ENCODE data around the gene LGALS9.
A peak's percentile ranks its signal among the peaks of the same experiment; 100 is the strongest.
"Not testable (repeated sequence)": the region's sequence is repeated elsewhere in the genome, so short reads cannot be mapped to it uniquely, and the experiment has no call there.

The LGALS9 gene

DNA sequence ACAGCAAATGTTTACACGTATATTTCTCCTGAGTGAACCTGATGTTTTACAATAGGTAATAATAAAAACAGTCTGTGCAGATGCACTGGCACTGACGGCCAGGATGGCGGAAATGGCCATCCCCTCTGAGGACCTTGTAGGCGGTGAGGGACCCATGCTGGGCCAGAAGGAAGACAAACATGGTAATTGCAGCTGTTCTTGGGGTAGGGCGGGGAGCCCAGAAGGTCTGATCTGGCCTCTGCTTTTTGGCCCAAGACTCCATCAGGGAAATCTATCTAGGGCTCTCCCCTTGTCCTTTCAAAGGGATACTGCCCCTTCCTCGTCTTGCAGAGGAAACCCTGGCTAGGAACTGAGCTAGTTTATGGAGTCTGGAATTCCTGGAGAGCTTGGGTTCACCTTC lies 7.4 kb upstream of the LGALS9 start:
- Histone ChIP-seq H3K4me2 (0 out of 2 replicates have a peak overlapping the region, but pooled peaks have one; percentile 63), H3K9me3 (peaks cover 9% of the 10 kb centered on the region; the same call in 1 of the 2 replicates), H3K4me3 (no peak overlapping the region), H3K36me3 (peaks cover 25% of the 10 kb centered on the region; the same call in 1 of the 2 replicates), H3K27me3 (no peaks in the 10 kb centered on the region), H3K4me1 (peaks cover 38% of the 10 kb centered on the region), H3K27ac (no peak overlapping the region), H4K20me1 (no peaks in the 10 kb centered on the region), H3K9ac (no peak overlapping the region)
- TF ChIP-seq Cebpa-rat (IDR thresholded peaks at IDR 0.05) = no peak

- no peak overlapping the region for H3K4me3 ChIP-seq
- H3K9ac ChIP-seq = no peak overlapping the region
- H3K4me1 ChIP-seq = peaks cover 45% of the 10 kb centered on the region
- H3K9me3 ChIP-seq = peaks cover 9% of the 10 kb centered on the region; the same call in 1 of the 2 replicates
- H4K20me1 ChIP-seq = no peaks in the 10 kb centered on the region
- no peaks in the 10 kb centered on the region for H3K27me3 ChIP-seq
- no peak for TF ChIP-seq Cebpa-rat (IDR thresholded peaks at IDR 0.05)
- no peak overlapping the region for H3K27ac ChIP-seq
- peaks cover 25% of the 10 kb centered on the region; the same call in 1 of the 2 replicates for H3K36me3 ChIP-seq
- H3K4me2 ChIP-seq = no peak overlapping the region
These were observed 6.4 kb upstream of the LGALS9 start for GRCh38 chr17:27624539-27624938.

DNA sequence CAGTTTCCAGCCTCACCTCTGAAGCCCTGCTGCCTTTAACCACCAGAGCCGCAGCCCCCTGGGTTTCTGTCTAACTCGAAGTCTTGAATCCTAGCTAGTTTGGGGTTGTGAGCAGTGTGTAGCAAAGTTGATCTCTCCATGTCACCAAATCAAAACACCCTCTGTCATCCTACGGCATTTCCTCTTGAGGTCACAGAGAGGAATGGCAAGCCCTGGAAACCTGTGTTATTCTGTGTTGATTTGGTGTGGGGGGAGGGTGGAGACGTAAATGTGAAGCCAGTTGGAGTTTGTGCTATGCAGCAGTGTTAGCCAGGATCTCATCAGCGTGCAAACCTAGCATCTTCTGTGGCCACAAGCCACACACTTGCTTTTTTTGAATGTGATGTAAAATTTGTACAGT lies 5.1 kb upstream of the LGALS9 start:
- H3K27ac ChIP-seq = no peak overlapping the region
- H3K27me3 ChIP-seq = no peaks in the 10 kb centered on the region
- TF ChIP-seq Cebpa-rat (IDR thresholded peaks at IDR 0.05) = no peak
- H3K36me3 ChIP-seq = peaks cover 25% of the 10 kb centered on the region; the same call in 1 of the 2 replicates
- peaks cover 48% of the 10 kb centered on the region for H3K4me1 ChIP-seq
- H3K4me2 ChIP-seq = no peak overlapping the region
- H3K9me3 ChIP-seq = peaks cover 9% of the 10 kb centered on the region; the same call in 1 of the 2 replicates
- no peak overlapping the region for H3K9ac ChIP-seq
- no peaks in the 10 kb centered on the region for H4K20me1 ChIP-seq
- no peak overlapping the region for H3K4me3 ChIP-seq

GRCh38 chr17:27627514-27627913 lies 3.5 kb upstream of the LGALS9 start:
- peaks cover 9% of the 10 kb centered on the region; the same call in 1 of the 2 replicates for H3K9me3 ChIP-seq
- H3K9ac ChIP-seq = no peak overlapping the region
- H3K36me3 ChIP-seq = peaks cover 25% of the 10 kb centered on the region; the same call in 1 of the 2 replicates
- TF ChIP-seq Cebpa-rat (IDR thresholded peaks at IDR 0.05) = no peak
- no peaks in the 10 kb centered on the region for H3K27me3 ChIP-seq
- no peak overlapping the region for H3K4me3 ChIP-seq
- no peaks in the 10 kb centered on the region for H4K20me1 ChIP-seq
- peaks cover 42% of the 10 kb centered on the region for H3K4me1 ChIP-seq
- H3K4me2 ChIP-seq = no peak overlapping the region
- H3K27ac ChIP-seq = no peak overlapping the region

DNA sequence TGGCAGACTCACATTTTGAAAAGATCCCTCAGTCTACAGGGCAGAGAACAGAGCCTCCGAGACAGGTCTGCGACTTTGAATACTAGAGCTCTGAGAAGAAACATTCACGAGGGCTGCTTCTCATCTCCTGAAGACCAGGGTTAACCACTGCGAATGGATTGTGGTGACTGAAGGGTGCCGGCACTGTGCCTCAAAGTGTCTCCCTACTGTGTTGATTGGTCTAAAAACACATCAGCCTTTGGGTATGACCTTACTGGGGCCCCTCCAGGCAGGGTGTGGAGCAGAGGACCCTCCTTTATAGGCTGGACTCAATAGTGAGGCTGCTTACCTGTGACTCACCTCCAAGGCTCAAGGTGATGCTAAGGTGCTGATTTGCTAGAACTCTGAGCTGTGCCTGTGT lies 2.6 kb upstream of the LGALS9 start:
- peaks cover 25% of the 10 kb centered on the region; the same call in 1 of the 2 replicates for H3K36me3 ChIP-seq
- no peak overlapping the region for H3K9ac ChIP-seq
- no peak overlapping the region for H3K4me3 ChIP-seq
- peaks cover 42% of the 10 kb centered on the region for H3K4me1 ChIP-seq
- H3K27me3 ChIP-seq = no peaks in the 10 kb centered on the region
- no peak for TF ChIP-seq Cebpa-rat (IDR thresholded peaks at IDR 0.05)
- no peak overlapping the region for H3K27ac ChIP-seq
- H4K20me1 ChIP-seq = no peaks in the 10 kb centered on the region
- no peak overlapping the region for H3K4me2 ChIP-seq
- H3K9me3 ChIP-seq = peaks cover 9% of the 10 kb centered on the region; the same call in 1 of the 2 replicates

DNA sequence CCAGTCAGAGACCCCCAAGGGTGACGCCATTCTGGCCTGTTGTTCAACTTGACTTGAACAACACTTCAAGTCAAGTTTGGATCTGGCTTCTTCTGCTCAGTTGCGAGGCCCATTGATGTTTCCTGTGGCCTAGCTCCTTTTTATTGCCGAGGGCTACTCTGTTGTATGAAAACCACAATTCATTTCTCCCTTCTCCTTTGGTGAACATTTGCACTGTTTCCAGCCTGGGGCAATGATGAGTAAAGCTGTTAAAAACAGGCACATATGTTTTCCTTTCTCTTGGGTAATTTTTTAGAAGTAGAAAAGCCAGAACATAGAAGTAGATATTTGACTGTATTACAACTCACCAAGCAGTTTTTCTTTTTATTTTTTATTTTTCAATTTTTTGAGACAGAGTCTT lies 1.7 kb upstream of the LGALS9 start:
- H3K4me1 ChIP-seq = peaks cover 48% of the 10 kb centered on the region
- not testable (repeated sequence) for H3K27ac ChIP-seq, H3K4me3 ChIP-seq, H3K27me3 ChIP-seq, H3K9ac ChIP-seq, H4K20me1 ChIP-seq, H3K9me3 ChIP-seq
- 0 out of 2 replicates have a peak overlapping the region, but pooled peaks have one; percentile 26 for H3K4me2 ChIP-seq
- H3K36me3 ChIP-seq = peaks cover 24% of the 10 kb centered on the region; the same call in 1 of the 2 replicates

GRCh38 chr17:27631411-27631760 lies 398 bp downstream of the LGALS9 start:
- Histone ChIP-seq H3K9ac (peak overlapping the region; percentile 79), H3K4me3 (peak overlapping the region; percentile 70), H3K9me3 (peaks cover 7% of the 10 kb centered on the region; the same call in 1 of the 2 replicates), H3K36me3 (peaks cover 16% of the 10 kb centered on the region; the same call in 1 of the 2 replicates), H3K4me1 (peaks cover 66% of the 10 kb centered on the region), H3K27ac (peak overlapping the region; percentile 80), H3K27me3 (no peaks in the 10 kb centered on the region), H3K4me2 (peak overlapping the region; percentile 92), H4K20me1 (no peaks in the 10 kb centered on the region)
- TF ChIP-seq Cebpa-rat (IDR thresholded peaks at IDR 0.05) = no peak

DNA sequence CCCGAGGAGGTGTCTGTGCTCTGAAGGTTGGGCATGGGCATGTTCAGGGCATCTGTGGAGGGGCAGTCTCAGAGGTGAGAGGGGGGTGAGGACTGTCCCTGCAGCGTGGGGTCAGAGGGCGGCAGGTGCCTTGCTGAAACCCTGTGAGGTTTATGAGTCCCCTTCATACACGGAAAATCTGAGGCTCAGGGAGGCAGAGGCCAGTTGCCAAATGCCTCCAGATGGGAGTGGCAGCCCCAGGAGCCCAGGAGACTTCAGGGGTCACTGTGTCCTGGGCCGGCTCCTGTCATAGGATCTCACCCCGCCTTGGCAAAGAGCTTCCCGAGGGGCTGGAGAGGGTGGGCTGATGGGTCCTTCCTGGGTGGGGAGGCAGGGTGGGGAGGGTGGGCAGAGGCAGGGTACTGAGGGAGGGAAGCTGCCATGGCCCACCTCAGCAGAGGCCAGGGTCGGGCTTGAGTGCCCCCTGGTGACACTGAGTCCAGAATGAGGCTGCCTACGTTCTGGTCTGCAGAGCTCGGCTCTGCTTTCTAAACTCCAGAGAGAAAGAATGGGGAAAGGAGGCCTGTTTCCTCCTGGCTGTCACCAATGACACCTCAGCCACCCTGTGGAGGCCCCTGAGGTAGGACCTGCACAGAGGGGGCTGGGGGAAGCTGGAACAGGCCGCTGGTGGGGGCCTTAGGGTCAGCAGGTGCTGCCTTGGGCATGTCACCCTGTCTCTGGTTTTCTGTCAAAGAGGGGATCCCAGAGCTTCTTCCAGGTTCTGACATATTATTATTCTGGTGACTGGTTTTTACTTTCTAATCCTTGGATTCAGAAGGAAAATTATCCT lies 1.1 kb downstream of the LGALS9 start:
- H3K4me1 ChIP-seq = peaks cover 66% of the 10 kb centered on the region
- H4K20me1 ChIP-seq = no peaks in the 10 kb centered on the region
- H3K4me3 ChIP-seq = peak overlapping the region; percentile 70
- no peak for TF ChIP-seq Cebpa-rat (IDR thresholded peaks at IDR 0.05)
- peak overlapping the region; percentile 92 for H3K4me2 ChIP-seq
- H3K27ac ChIP-seq = peak overlapping the region; percentile 80
- no peaks in the 10 kb centered on the region for H3K27me3 ChIP-seq
- peaks cover 9% of the 10 kb centered on the region; the same call in 1 of the 2 replicates for H3K36me3 ChIP-seq
- H3K9me3 ChIP-seq = no peaks in the 10 kb centered on the region
- H3K9ac ChIP-seq = peak overlapping the region; percentile 79

- Histone ChIP-seq H3K4me2 (peak overlapping the region; percentile 92), H3K27ac (peak overlapping the region; percentile 15), H3K4me3 (peak overlapping the region; percentile 70), H3K4me1 (peaks cover 66% of the 10 kb centered on the region), H3K9ac (peak overlapping the region; percentile 55; the same call in 1 of the 2 replicates)
- not testable (repeated sequence) for H3K36me3 ChIP-seq, H4K20me1 ChIP-seq, H3K9me3 ChIP-seq, H3K27me3 ChIP-seq
These were observed 1.8 kb downstream of the LGALS9 start for GRCh38 chr17:27632766-27633165.

DNA sequence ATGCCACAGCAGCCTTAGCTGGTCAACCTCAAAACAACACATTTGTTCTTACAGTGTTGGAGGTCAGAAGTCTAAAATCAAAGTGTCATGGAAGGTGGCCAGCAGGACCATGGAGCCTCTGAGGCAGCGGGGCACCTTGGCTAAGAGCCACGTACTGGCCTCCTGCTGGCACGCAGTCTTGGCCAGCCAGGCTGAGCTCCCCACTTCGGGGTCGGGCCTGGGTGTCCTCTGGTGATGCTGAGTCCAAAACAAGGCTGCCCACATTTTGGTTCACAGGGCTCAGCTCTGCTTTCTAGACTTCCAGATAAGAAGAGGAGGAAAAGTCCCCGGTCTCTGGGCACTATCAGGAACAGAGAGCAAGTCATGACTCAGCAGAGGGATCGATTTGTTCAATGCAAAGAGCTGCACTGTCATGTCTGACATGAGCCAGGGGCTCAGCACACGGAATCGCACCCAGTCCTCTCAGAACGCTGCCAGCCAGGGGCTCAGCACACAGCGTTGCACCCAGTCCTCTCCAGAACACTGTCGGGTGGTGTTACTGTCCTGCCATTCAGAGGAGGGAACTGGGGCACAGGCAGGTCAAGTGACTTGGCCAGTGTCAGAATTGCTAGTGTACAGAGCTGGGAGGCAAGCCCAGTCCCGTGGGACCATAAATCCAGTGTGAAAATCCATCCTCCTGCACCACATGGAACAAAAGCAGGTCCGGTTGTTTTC lies 2.5 kb downstream of the LGALS9 start:
- Histone ChIP-seq H3K9me3 (no peaks in the 10 kb centered on the region), H3K4me3 (no peak overlapping the region), H3K4me1 (peaks cover 66% of the 10 kb centered on the region), H3K4me2 (peak overlapping the region; percentile 92), H3K36me3 (peaks cover 9% of the 10 kb centered on the region; the same call in 1 of the 2 replicates), H3K27ac (peak overlapping the region; percentile 15; the same call in 1 of the 2 replicates), H3K27me3 (no peaks in the 10 kb centered on the region), H3K9ac (no peak overlapping the region), H4K20me1 (no peaks in the 10 kb centered on the region)
- TF ChIP-seq Cebpa-rat (IDR thresholded peaks at IDR 0.05) = no peak

Data from BLaER1 (cell line).